HepG2 (cell line): Measurements from ENCODE around the gene VPS13D. TPM values are rescaled to one million over a fixed set of nuclear protein-coding genes. Genes with fewer than 3 reads are reported as not detected.

Source experiments
- DPF2 ChIP-seq: sonication (generic); formaldehyde crosslinking; IDR thresholded peaks from 2 replicates; pipeline ENCODE4 v1.4.0; 2020; ENCODE audit warnings: mild to moderate bottlenecking, low read depth, missing genetic modification reagents, borderline replicate concordance
- ELF4 ChIP-seq: sonication (generic); formaldehyde crosslinking; IDR thresholded peaks from 2 replicates; pipeline ENCODE4 v1.5.0; 2020; ENCODE audit warnings: missing genetic modification reagents, mild to moderate bottlenecking, moderate library complexity, borderline replicate concordance
- FOXJ3 ChIP-seq: sonication (generic); formaldehyde crosslinking; IDR thresholded peaks from 2 replicates; pipeline ENCODE4 v1.4.0; 2020; ENCODE audit warnings: missing genetic modification reagents, mild to moderate bottlenecking, borderline replicate concordance
- FOXK2 ChIP-seq: fragments of 450-650 bp; IDR thresholded peaks from 2 replicates; pipeline ENCODE4 v1.6.1; 2016
- MXI1 ChIP-seq: IDR thresholded peaks from 3 replicates; pipeline ENCODE4 v1.6.1; 2012; ENCODE audit warnings: low read depth, low read length, inconsistent platforms, borderline replicate concordance
- NFIB ChIP-seq: sonication (generic); formaldehyde crosslinking; IDR thresholded peaks from 2 replicates; pipeline ENCODE4 v1.9.0; 2021; ENCODE audit warnings: missing genetic modification reagents, mild to moderate bottlenecking, borderline replicate concordance
- TRAFD1 ChIP-seq: sonication (generic); formaldehyde crosslinking; IDR thresholded peaks from 2 replicates; pipeline ENCODE4 v1.5.1; 2020; ENCODE audit warnings: missing genetic modification reagents, mild to moderate bottlenecking, borderline replicate concordance
- ZBTB2 ChIP-seq: sonication (generic); formaldehyde crosslinking; IDR thresholded peaks from 2 replicates; pipeline ENCODE4 v1.8.0; 2022; ENCODE audit warnings: low read depth, missing genetic modification reagents
- ZBTB39 ChIP-seq: sonication (generic); formaldehyde crosslinking; IDR thresholded peaks from 2 replicates; pipeline ENCODE4 v1.5.0; 2020; ENCODE audit warnings: missing genetic modification reagents
- ZBTB40 ChIP-seq, 2 experiments: fragments of 450-650 bp in 1 of 2; sonication (generic) in 1 of 2; formaldehyde crosslinking in 1 of 2; IDR thresholded peaks; 2 replicates each; pipeline versions ENCODE4 v1.6.1 to v1.8.0; 2016 to 2022; ENCODE audit warnings: antibody characterized with exemption in 1 of 2, mild to moderate bottlenecking in 1 of 2, missing genetic modification reagents in 1 of 2
- ZMYM4 ChIP-seq: sonication (generic); formaldehyde crosslinking; IDR thresholded peaks from 2 replicates; pipeline ENCODE4 v1.8.1; 2023; ENCODE audit warnings: mild to moderate bottlenecking, missing genetic modification reagents
- ZNF619 ChIP-seq: sonication (generic); formaldehyde crosslinking; IDR thresholded peaks from 2 replicates; pipeline ENCODE4 v1.4.0; 2020; ENCODE audit warnings: mild to moderate bottlenecking, missing genetic modification reagents
- ZNF775 ChIP-seq: sonication (generic); formaldehyde crosslinking; IDR thresholded peaks from 2 replicates; pipeline ENCODE4 v1.4.0; 2020; ENCODE audit warnings: missing genetic modification reagents, mild to moderate bottlenecking, moderate library complexity, borderline replicate concordance
- polyA plus RNA-seq, 8 experiments: library from polyadenylated mRNA; depleted of rRNA in 3 of 8; stranded (reverse) in 7 of 8; unstranded in 1 of 8; fragments of >200 nt; fragmentation: Illumina TruSeq in 4 of 8; extraction: Trizol in 4 of 8; gene quantifications; 2 replicates each; pipeline versions ENCODE4 v1.2.1 to v1.2.3, GENCODE V29; 2011 to 2016; ENCODE audit warnings: low read depth in 4 of 8, missing spikeins in 1 of 8, mixed read lengths in 1 of 8; ENCODE audit not compliant: insufficient read depth in 1 of 8
- total RNA-seq, 5 experiments: library from RNA; depleted of rRNA; stranded (reverse); fragments of >200 nt; fragmentation: Illumina TruSeq; extraction: Trizol; gene quantifications; 2 replicates each; pipeline ENCODE4 v1.2.3, GENCODE V29; 2016; ENCODE audit warnings: low read depth in 1 of 5

The VPS13D gene
- total and polyA plus RNA-seq, 2 of the 13 experiments (the other 11 are each of a cell fraction or from before 2014, with no cell fraction given), result 8.6 to 13.9 TPM

GRCh38 chr1:12528021-12528852 is 298.4 kb downstream of the VPS13D start (continued):
- TF ChIP-seq ZBTB39 (CRISPR knock-in tag) (peak; percentile 99), ZBTB2 (CRISPR knock-in tag) (no peak), FOXJ3 (CRISPR knock-in tag) (peak; percentile 96), MXI1 (peak; percentile 55; the same call in 1 of the 3 replicates), ZNF619 (CRISPR knock-in tag) (no peak), ELF4 (no peak; the same call in 1 of the 2 replicates), NFIB (CRISPR knock-in tag) (peak; percentile 71; the same call in 1 of the 2 replicates), TRAFD1 (CRISPR knock-in tag) (no peak), DPF2 (peak; percentile 95), ZMYM4 (CRISPR knock-in tag) (peak; percentile 89), ZNF775 (no peak), FOXK2 (no peak), ZBTB40 (IDR thresholded peaks at IDR 0.05) (no peak), ZBTB40 (CRISPR knock-in tag; IDR thresholded peaks at IDR 0.05) (peak; percentile 37; the same call in 1 of the 2 replicates)
